HK-2 (cell line): ENCODE data around the gene ASB6.

Experiments
- DNase-seq: peaks from one replicate; pipeline ENCODE4 v3.0.0-alpha.2; 2018; ENCODE audit not compliant: unreplicated experiment

The ASB6 gene

GRCh38 chr9:129641750-129642585 is at the start of gene ASB6:
ASB6 (minus strand) TSS chr9:129642151; CDS start chr9:129641999, 152 bp downstream.
- peak; percentile 99 for DNase-seq

GRCh38 chr9:129688285-129689043 is 46.5 kb upstream of the ASB6 start:
- DNase-seq, result no peak

DNA sequence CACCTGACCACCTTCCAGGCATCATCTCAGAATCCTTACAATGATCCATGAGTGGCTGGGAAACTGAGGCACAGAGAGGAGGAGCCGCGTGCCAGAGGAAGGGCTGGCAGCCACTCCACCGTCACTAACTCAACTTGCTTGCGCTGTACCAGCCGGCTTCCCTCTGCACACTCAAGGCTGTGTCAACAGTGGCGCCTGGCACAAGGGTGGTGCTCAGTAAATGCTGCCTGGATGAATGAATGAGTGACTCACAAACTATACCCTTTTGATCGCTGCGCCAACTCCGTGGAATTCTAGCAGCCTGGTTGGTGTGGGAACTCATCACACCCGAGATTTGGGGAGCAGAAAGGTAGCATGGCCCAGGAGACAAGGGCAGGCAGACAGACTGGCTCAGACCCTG is 45.4 kb upstream of the ASB6 start:
- no peak for DNase-seq

- no peak for DNase-seq
These were observed 44.8 kb upstream of the ASB6 start for GRCh38 chr9:129686736-129687135.

DNA sequence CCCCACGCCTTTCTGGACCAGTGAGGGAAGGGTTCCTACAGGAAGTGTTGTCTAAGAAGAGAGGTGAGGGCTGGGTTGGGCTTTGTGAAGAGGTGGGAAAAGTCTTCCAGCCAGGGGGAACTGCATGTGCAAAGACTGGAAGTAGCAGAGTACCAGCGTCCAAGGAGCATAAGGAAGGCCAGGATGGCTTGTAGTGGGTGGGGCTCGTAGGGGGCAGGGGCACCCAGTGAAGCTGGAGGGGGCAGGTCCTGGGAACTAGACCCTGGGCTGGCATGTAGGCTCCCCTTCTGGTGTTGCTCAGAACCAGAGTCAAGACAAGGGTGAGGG is 43.9 kb upstream of the ASB6 start:
- DNase-seq, result no peak

- peak; percentile 57 for DNase-seq
These were observed 43.4 kb upstream of the ASB6 start for GRCh38 chr9:129685220-129685932.

- DNase-seq, result no peak
These were observed 40.4 kb upstream of the ASB6 start for GRCh38 chr9:129682381-129682780.

DNA sequence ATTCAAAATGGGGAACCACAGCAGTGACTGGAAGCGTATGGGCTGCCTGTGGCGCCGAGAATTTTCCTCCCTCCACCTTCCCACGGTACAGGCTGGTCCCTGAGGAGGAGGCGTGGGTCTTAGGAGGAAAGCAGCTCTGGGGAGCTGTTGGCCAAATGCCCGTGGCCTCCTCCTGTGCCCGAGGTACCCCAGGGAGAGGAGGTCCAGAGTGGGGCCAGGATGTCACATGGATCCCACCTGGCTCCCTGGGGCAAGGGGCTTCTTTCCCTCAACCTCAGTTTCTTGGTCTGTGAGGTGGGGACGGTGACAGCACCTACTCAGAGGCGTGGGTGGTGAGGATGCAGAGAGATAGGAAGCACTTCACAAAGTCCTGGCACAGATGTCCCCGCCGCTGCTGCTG is 40.0 kb upstream of the ASB6 start:
- DNase-seq, result no peak

GRCh38 chr9:129679537-129679936 is 37.6 kb upstream of the ASB6 start:
- DNase-seq, result no peak

- DNase-seq, result no peak
These were observed 36.9 kb upstream of the ASB6 start for GRCh38 chr9:129678844-129679243.

- no peak for DNase-seq
These were observed 35.5 kb upstream of the ASB6 start for GRCh38 chr9:129677456-129677855.

DNA sequence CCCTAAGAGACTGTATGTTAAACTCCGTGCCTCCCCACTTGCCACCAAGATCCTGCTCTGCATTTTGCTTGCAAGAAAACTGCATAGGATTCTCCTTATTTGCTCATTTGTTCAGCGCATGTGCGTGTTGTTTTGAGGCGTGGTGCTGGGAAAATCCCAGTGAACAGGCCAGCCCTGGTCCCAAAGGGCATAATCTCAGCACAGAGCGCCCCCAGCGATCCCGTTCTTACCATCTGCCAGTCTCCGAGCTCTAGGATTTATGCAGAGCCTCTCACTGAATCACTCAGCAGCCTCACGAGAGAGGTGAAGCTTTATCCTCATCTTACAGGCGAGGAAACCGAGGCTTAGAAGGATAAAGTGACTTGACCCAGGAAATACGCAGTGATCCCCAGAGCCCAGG is 35.0 kb upstream of the ASB6 start:
- DNase-seq, result no peak

DNA sequence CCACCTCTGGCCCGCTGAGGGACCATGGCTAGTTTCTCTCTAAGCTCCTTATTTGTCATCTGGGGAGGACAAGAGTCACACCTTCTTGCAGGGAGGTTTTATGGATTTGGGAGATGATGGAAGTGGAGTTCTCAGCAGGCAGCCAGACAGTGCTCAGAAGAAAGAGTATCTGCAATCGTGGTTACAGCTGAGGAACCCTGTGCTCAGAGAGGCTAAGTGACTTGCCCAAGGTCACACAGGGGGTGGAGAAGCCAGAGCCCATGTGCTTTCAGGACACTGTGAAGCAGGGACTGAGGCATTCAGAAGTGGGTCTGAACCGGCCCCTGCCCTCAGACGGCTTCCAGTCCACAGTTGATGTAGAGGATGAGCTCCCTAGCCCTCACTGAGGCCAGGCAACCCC is 34.3 kb upstream of the ASB6 start:
- no peak for DNase-seq

DNA sequence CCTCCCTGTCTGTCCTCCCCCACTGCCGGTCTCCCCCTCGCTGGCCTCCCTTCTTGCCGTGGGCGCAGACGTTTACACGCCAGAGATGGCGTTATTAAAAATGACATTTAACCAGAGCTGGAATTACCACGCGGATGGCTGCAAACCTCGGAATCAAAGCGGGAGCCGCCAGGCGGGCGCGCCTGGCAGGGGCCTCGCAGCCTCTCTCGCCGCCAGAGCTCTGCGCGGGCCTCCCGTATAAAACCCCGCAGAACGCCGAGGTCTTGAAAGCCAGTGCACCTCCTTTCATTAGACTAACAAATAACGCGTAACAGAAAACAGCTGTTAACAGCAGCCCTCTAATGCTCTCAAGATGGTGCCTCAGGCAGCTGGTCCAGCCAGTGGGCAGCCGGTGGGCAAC is 33.7 kb upstream of the ASB6 start:
- DNase-seq, result no peak

- no peak for DNase-seq
These were observed 32.3 kb upstream of the ASB6 start for GRCh38 chr9:129674229-129674628.

DNA sequence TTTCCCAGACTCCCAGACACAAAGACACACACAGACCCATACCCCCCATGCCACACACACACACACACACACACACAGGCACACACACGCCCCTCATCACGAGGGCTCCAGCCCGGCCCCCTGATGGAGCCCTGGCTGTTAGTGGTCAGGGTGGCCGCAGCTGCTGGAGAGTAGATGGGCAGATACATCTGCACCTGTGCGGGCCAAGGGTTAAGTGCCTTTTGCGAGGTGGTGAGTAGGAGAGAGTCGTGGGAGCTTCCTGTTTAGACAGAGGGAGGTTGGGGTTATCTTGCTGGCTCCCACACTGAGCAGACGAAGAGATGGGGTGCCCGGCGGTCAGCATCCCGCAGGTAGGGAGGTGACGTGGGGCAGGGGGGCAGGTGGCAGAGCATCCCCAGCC is 31.7 kb upstream of the ASB6 start:
- DNase-seq, result no peak

DNA sequence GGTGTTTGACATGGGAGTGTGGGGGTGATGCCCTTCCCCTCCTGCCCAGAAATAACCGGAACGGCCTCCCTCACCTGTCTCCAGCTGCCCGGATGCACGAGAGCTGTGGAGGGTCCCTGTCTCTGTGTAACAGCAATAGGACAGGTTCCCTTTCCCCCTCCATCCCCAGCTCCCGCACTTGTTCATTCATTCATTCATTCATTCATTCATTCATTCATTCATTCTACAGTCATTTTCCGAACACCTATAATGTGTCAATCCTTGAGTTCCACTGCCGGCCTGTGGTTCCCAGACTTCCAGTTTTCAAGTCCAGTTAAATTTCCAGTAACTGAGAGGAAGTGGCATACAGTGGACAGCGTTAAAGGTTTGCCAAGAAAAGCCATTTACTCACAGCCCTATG is 30.8 kb upstream of the ASB6 start:
- DNase-seq, result no peak

DNA sequence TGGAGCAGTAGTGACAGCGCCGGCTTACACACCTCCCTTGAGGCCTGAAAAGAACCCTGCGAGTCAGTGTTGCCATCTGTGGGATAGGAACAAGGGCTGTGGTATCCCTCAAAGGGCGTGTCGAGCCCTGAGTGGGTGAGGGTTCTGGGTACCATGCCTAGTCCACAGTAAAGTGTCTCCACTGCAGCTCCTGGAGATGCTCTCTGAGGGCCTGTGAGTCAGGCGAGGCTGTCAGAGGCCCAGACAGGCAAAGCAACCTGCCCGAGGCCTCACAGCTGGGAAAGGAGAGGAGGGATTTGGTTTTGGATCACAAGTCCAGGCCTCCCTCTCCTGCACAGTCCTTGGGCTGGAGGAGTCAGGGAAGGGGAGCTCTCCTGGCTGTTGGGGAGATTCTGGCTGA is 29.6 kb upstream of the ASB6 start:
- no peak for DNase-seq

GRCh38 chr9:129671065-129671464 is 29.1 kb upstream of the ASB6 start:
- no peak for DNase-seq

- DNase-seq, result no peak
These were observed 28.0 kb upstream of the ASB6 start for GRCh38 chr9:129669946-129670345.

GRCh38 chr9:129669141-129669718 is 27.3 kb upstream of the ASB6 start:
- DNase-seq, result peak; percentile 34

GRCh38 chr9:129667850-129668249 is 25.9 kb upstream of the ASB6 start:
- no peak for DNase-seq
